NAMALWA (cell line): ENCODE data around the gene FBXW7.
A peak's percentile ranks its signal among the peaks of the same experiment; 100 is the strongest.
"Not testable (repeated sequence)": the region's sequence is repeated elsewhere in the genome, so short reads cannot be mapped to it uniquely, and the experiment has no call there.

Experiments used
- DNase-seq: peaks from one replicate; pipeline ENCODE4 v3.0.0-alpha.2; 2015; ENCODE audit warnings: low spot score

Gene FBXW7

GRCh38 chr4:152535903-152536544 is at the start of gene FBXW7:
Gene FBXW7, minus strand, starts transcription at chr4:152536092. Its CDS starts 124,289 bp downstream, at chr4:152411803.
- peak; percentile 99 for DNase-seq

- DNase-seq = no peak
Observed at GRCh38 chr4:152585023-152585441, 49.1 kb upstream of the FBXW7 start.

- no peak for DNase-seq
Observed at GRCh38 chr4:152581536-152582160, 45.8 kb upstream of the FBXW7 start.

GRCh38 chr4:152579916-152580315 is 44.0 kb upstream of the FBXW7 start:
- no peak for DNase-seq

GRCh38 chr4:152579107-152579764 is 43.3 kb upstream of the FBXW7 start:
- no peak for DNase-seq

- DNase-seq = no peak
Observed at GRCh38 chr4:152578670-152579069, 42.8 kb upstream of the FBXW7 start.

GRCh38 chr4:152577708-152578396 is 42.0 kb upstream of the FBXW7 start:
- DNase-seq = peak; percentile 39

- DNase-seq = no peak
Observed at GRCh38 chr4:152575533-152575932, 39.6 kb upstream of the FBXW7 start.

GRCh38 chr4:152573861-152574260 is 38.0 kb upstream of the FBXW7 start:
- no peak for DNase-seq

GRCh38 chr4:152572417-152573086 is 36.7 kb upstream of the FBXW7 start:
- DNase-seq = no peak

GRCh38 chr4:152571770-152572169 is 35.9 kb upstream of the FBXW7 start:
- DNase-seq = no peak

- DNase-seq = no peak
Observed at GRCh38 chr4:152571296-152571695, 35.4 kb upstream of the FBXW7 start.

- no peak for DNase-seq
Observed at GRCh38 chr4:152565333-152565732, 29.4 kb upstream of the FBXW7 start.

- no peak for DNase-seq
Observed at GRCh38 chr4:152564336-152564735, 28.4 kb upstream of the FBXW7 start.

GRCh38 chr4:152563209-152563608 is 27.3 kb upstream of the FBXW7 start:
- no peak for DNase-seq

- no peak for DNase-seq
Observed at GRCh38 chr4:152559641-152560040, 23.7 kb upstream of the FBXW7 start.

- DNase-seq = no peak
Observed at GRCh38 chr4:152558396-152558795, 22.5 kb upstream of the FBXW7 start.

GRCh38 chr4:152556834-152557233 is 20.9 kb upstream of the FBXW7 start:
- DNase-seq = no peak

- DNase-seq = peak; percentile 16
Observed at GRCh38 chr4:152556283-152556682, 20.4 kb upstream of the FBXW7 start.

- no peak for DNase-seq
Observed at GRCh38 chr4:152554742-152555141, 18.9 kb upstream of the FBXW7 start.

- not testable (repeated sequence) for DNase-seq
Observed at GRCh38 chr4:152550687-152551086, 14.8 kb upstream of the FBXW7 start.

- no peak for DNase-seq
Observed at GRCh38 chr4:152545088-152545487, 9.2 kb upstream of the FBXW7 start.
